ENCODE data around the gene CDH23.

DNA sequence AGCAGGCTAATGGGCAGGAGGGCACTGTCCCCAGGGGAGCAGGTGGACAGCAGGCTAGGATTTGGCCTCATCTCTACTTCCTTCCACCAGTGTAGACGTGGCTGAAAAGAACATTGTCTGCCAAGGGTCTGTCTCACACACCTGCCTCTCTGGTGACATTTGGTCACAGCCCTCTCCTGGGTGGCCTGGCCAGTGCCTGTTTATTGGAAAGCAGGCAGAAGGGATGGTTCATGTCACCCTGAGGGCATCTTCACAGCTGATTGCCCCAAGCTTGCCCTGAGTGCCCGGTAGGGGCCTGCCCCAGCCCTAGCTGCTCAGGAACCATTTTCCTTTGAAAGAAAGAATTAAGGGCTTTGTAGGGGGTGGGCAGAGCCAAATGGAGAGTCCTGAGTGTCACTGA, 184.2 kb downstream of the CDH23 start:
- TF ChIP-seq, protein P1, sequence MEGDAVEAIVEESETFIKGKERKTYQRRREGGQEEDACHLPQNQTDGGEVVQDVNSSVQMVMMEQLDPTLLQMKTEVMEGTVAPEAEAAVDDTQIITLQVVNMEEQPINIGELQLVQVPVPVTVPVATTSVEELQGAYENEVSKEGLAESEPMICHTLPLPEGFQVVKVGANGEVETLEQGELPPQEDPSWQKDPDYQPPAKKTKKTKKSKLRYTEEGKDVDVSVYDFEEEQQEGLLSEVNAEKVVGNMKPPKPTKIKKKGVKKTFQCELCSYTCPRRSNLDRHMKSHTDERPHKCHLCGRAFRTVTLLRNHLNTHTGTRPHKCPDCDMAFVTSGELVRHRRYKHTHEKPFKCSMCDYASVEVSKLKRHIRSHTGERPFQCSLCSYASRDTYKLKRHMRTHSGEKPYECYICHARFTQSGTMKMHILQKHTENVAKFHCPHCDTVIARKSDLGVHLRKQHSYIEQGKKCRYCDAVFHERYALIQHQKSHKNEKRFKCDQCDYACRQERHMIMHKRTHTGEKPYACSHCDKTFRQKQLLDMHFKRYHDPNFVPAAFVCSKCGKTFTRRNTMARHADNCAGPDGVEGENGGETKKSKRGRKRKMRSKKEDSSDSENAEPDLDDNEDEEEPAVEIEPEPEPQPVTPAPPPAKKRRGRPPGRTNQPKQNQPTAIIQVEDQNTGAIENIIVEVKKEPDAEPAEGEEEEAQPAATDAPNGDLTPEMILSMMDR (IDR thresholded peaks at IDR 0.05; ENCODE audit: poor library complexity, severe bottlenecking), result no peak
- TF ChIP-seq EZH2 (IDR thresholded peaks at IDR 0.05; ENCODE audit: borderline replicate concordance, insufficient read depth, low read length, poor library complexity, severe bottlenecking), result no peak
- no peak for TF ChIP-seq TAF1 (IDR thresholded peaks at IDR 0.05; ENCODE audit: low read depth)
- TF ChIP-seq POLR2AphosphoS5 (IDR thresholded peaks at IDR 0.05), result no peak
- no peak for TF ChIP-seq EP300 (conservative IDR thresholded peaks at IDR 0.05; ENCODE audit: poor library complexity, severe bottlenecking)
- TF ChIP-seq RAD21 (conservative IDR thresholded peaks at IDR 0.05), result no peak

Measured in neural cell (in vitro differentiated cells).